NB4 (cell line): ENCODE results near the gene TDRD6.

Experiments used
- CTCF ChIP-seq: IDR thresholded peaks from one replicate; pipeline ENCODE4 v1.5.1; 2012; ENCODE audit warnings: low read depth, low read length
- POLR2A ChIP-seq: IDR thresholded peaks from 2 replicates; pipeline ENCODE4 v1.6.1; 2011; ENCODE audit warnings: mild to moderate bottlenecking; ENCODE audit not compliant: insufficient read length; ENCODE audit errors: extremely low read depth

DNA sequence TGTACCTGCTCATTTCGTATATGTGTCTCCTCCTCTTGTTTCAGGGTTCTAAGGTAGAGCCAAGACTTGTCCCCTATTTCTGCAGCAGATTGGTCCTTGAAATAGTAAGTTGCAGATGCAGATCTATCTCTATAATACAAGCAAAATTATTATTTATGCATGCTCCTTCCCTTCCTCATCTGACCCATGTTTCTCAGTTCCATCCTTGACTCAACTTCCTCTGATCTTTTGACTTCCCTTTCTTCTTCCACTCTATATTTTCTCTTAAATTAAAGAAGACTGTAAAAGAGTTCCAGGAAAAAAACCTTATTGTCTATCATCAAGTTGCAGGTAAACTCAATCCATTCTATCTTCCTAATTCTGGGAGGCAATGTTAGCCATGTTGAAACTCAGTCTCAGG, 23.8 kb downstream of the TDRD6 start:
- TF ChIP-seq CTCF (no peak), POLR2A (no peak)
